ENCODE measurements around the gene DDX24.

The DDX24 gene

GRCh38 chr14:94031161-94031882 lies 49.7 kb downstream of the DDX24 start:
- DNase-seq (ENCODE audit: low read depth, low spot score), result no peak

DNA sequence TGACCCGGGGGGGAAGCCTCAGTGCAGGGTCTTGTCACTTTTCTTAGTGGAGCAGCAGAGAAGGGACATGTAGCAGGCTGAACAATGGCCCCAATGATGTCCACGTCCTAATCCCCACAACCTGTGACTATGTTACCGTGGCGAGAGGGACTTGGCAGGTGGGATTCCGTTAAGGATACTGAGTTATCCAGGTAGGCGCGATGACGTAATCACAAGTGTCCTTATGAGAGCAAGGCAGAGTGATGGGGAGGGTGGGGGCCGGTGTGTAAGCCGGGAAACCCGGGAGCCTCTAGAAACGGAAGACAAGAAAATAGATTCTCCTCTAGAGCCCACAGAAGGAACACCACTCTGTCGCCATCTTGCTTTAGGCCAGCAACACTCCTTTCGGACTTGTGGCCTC lies 50.4 kb downstream of the DDX24 start:
- DNase-seq (ENCODE audit: low read depth, low spot score), result no peak

DNA sequence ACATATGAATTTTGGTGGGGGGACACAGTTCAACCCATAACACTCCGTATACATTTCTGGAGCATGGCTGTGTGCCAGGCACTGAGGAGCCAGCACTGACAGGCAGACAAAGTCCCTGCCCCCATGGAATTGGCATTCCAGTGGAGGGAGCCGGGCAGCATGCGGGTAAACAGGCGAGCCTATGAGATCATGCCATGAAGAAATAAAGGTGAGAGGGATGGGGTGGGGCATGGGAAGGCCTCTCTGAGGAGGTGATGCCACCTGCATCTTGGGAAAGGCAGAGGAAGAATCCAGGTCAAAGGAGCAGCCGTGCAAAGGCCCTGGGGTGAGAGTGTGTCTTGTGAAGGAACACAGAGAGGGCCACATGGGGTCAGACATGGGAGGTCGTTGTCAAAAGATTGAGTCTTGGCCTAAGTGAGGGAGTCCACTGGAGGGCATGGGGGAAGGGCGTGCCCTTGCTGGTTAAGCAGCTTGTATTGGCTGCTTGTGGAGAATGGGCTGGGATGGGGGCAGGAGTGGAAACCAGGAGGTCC lies 51.3 kb downstream of the DDX24 start:
- no peak for DNase-seq (ENCODE audit: low read depth, low spot score)

- no peak for DNase-seq (ENCODE audit: low read depth, low spot score)
These were observed 51.7 kb downstream of the DDX24 start for GRCh38 chr14:94029265-94029664.

DNA sequence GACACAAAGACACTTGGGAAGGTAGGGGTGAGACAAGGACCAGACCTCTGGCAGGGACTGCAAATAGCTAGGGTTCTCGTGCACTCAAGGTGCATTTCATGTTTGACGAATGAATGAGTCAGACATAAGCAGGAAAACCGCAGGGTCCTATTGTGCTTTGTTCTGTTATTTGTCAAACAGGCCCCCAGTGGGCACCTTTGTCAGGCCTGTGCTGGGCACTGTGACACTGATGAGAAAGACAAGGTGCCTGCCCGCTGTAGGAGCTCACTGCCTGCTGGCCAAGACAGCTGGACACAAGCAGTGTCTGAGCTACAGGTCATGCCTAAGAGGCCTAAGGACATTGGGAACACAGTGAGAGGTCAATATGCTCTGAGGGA lies 52.6 kb downstream of the DDX24 start:
- DNase-seq (ENCODE audit: low read depth, low spot score), result no peak

DNA sequence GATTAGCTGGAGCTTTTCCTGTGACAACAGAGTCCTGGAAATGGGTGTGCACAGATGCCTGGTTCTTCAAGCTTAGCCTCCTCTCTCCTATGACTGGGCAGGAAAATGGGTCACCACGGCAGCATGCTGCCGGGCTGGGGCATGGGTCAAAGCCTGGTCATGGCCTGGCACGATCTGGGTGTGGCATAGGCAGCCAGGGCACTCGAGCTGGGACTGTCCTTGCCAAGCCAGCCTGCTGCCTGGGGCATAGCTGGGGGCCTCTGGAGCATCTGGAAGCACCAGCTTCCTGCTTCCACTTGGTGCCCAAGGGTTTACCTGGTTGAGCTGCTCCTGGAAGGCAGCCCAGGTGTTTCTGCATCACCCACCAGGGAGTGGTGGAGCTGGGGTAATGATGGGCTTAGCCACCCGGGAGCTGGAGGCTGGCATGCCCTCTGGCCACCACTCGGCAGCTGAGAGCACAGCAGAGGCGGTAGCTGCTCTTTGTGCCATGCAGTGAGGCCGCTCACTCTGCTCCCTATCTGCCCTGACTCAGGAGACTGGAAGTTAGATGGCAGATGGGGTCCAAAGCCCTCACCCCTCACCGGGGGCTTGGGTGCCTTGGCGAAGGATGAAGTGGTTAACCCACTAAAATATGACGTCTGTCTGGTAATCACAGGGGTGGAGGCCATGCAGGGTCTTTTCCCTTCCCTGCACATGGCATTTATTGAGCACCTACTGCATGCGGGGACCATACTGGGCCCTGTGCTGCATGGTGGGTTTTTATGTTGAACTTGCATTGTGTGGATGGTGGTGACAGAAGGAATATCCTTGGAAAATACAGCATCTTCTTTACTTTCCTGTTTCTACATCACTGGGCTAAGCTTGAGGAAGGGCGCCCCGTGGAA lies 53.2 kb downstream of the DDX24 start:
- DNase-seq (ENCODE audit: low read depth, low spot score), result no peak

DNA sequence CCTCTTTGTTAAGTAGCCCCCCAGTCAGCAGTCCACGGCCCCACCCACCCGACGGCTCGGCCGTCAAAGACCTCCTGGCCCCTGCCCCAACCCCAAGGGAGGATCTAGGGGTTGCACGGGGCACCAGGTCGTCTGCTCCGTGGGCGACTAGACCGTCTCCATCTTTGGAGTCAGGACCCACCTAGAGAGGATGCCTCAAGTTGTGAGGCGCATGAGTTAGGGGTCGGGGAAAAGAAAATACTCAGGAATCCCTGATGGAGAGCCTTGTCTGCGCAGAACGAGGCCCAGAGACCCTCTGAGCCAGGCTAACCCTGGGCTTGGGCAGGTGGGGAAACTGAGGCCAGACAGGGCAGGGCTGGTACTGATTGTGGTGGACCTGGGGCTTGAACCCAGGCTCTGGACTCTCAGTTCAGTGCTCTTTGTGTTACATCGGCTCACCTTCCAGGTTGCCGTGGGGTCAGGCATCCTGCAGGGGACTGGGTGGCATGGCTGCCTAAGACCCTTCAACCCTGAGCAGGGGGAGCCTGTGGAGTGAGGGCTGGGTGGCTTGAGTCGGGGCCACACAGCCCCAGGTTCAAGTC lies 54.0 kb downstream of the DDX24 start:
- no peak for DNase-seq (ENCODE audit: low read depth, low spot score)

DNA sequence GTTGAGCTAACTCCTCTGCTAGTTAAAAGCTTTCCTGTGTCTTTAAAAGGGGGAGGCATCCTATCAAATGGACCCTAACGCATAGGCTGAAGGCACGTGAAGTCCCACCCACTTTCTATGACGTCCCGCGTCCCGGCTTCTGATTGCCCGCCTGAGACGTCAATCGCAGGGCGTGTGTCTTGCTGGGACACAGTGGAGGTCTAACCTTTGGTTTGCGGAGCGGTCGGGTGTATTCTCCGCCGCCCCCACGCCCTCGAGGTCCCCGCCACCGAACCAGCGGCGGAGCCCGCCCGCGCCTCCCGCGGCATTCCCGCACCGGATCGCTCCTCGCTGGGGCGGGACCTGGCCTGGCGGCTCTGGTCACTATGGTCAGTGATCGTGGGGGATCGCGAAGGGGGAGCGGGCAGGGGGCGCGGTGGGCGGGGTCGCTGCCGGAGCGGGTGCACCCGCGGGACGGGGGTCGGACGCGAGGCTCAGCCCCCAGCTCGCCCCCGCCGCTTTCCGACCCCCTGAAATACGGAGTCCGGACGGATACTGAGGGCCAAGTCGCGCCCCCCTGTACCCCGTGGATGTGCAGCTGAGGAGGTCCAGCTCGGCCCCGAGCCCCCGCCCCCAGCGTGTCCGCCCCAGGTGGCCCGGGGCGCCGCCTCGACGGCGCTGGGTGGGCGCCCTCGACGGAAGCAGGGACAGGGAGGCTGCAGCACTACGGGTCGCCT lies 54.7 kb downstream of the DDX24 start, which contains the start of gene OTUB2:
Gene OTUB2, plus strand, starts transcription at position 168 of the 716 bp plus-strand sequence. Its CDS starts 198 bp downstream, at position 366.
- peak; percentile 89 for DNase-seq (ENCODE audit: low read depth, low spot score)

- DNase-seq (ENCODE audit: low read depth, low spot score), result no peak
These were observed 55.3 kb downstream of the DDX24 start for GRCh38 chr14:94025720-94026119.

DNA sequence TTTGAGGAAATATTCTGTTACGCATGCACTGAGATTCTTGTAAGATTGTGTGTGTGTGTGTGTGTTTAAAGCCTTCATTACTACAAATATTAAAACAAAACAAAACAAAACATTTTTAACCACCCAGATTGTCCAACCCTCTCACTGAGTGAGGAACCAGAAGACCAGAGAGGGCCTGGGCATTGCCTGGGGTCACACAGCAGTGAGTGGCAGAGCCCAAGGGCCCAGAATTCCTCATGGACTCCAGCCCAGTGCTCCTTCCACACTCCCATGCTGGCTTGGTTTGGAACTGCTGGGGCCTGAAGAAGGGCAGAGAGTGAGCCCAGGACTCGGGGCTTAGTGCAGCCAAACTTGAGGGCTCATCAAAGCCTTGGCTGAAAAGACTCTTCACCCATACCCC lies 56.5 kb downstream of the DDX24 start:
- DNase-seq (ENCODE audit: low read depth, low spot score), result no peak

GRCh38 chr14:94022532-94023411 lies 58.2 kb downstream of the DDX24 start:
- no peak for DNase-seq (ENCODE audit: low read depth, low spot score)

GRCh38 chr14:94021416-94022157 lies 59.4 kb downstream of the DDX24 start:
- DNase-seq (ENCODE audit: low read depth, low spot score), result no peak

- no peak for DNase-seq (ENCODE audit: low read depth, low spot score)
These were observed 60.0 kb downstream of the DDX24 start for GRCh38 chr14:94021001-94021400.

DNA sequence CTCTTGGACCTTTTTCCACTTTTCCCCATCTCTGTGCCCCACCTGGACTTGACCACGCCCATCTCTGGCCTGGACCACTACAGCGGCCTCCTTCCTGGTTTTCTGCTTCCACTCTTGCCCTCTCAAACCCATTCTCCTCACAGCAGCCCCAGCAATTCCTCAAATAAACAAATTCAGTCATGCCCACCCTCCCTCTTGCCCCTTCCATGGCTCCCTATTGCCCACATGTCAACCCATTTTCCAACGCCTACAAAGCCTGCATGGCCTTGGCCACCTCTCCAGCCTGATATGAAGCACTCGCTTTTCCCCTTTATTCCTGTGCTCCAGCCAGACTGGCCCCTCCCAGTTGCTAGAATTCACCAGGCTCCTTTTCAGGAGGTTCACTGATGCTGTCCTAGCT lies 60.7 kb downstream of the DDX24 start:
- no peak for DNase-seq (ENCODE audit: low read depth, low spot score)

DNA sequence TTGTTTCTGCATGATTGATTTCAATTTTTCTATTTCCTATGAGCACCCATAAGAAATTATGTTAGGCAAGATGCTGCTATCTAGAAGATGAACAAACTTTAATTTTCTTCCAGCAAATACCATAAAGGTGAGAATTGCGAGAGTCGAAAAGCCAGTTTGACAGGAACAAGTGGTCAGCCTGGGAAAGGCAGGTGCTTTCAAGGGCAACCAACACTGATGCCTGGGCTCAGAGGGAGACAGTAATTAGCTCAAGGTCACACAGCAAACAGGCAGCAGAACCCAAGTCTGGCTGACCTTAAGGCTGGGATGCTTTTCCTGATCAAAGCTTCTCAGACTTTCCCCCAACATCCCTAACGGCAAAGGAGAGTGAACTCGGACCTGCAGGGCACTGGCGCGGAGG lies 61.7 kb downstream of the DDX24 start:
- DNase-seq (ENCODE audit: low read depth, low spot score), result no peak

- DNase-seq (ENCODE audit: low read depth, low spot score), result no peak
These were observed 62.7 kb downstream of the DDX24 start for GRCh38 chr14:94018308-94018707.

DNA sequence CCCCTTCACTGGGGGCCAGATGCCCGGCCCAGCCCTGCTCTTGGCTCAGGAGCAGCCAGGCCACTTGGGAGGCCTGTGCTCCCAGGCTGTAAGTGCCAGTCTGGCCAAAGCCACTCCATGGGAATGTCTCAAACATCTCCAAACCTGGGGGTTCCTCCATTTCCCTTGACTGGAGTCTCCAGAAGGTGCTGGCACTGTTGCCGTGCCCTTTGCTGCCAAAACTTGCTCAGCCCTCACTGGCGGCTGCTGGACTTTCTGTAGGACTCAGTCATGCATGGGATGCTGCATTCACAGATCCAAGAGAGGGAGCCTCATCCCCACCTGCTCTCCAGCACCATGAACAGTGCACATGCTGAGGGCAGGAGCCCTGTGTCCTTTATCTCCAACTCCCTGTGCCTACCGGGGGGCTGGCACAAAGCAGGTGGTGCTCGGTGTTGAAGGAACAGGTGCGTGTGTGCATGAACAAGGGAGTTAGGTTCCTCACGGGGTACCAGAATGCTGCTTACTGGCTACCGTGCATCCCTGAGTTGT lies 64.5 kb downstream of the DDX24 start:
- no peak for DNase-seq (ENCODE audit: low read depth, low spot score)

GRCh38 chr14:94015223-94015622 lies 65.8 kb downstream of the DDX24 start:
- no peak for DNase-seq (ENCODE audit: low read depth, low spot score)

GRCh38 chr14:94014382-94014781 lies 66.6 kb downstream of the DDX24 start:
- DNase-seq (ENCODE audit: low read depth, low spot score), result no peak

- DNase-seq (ENCODE audit: low read depth, low spot score), result no peak
These were observed 69.2 kb downstream of the DDX24 start for GRCh38 chr14:94011795-94012194.

All from activated naive CD8-positive, alpha-beta T cell treated with anti-CD3 and anti-CD28 coated beads, Interleukin-2, amount 50 U/mL, for 16 hours (primary cell).